Dermis blood vessel endothelial cell (primary cell): Measurements from ENCODE around the gene SPATA4. TPM values are rescaled to one million over a fixed set of nuclear protein-coding genes. Genes with fewer than 3 reads are reported as not detected.
"Not testable (repeated sequence)": the region's sequence is repeated elsewhere in the genome, so short reads cannot be mapped to it uniquely, and the experiment has no call there.

Experiments used
- DNase-seq: peaks from one replicate; pipeline ENCODE4 v3.0.0; 2010
- total RNA-seq: library from RNA; depleted of rRNA; stranded (reverse); fragments of >200 nt; gene quantifications from 2 replicates; pipeline ENCODE4 v1.2.3, GENCODE V29; 2014

The SPATA4 gene
- total RNA-seq, result not detected in 2 replicates

GRCh38 chr4:176195184-176195978, at the start of gene SPATA4:
Gene SPATA4, minus strand, starts transcription at chr4:176195585. Its CDS starts 23 bp downstream, at chr4:176195562.
- peak; percentile 94 for DNase-seq

GRCh38 chr4:176242764-176243347, 47.5 kb upstream of the SPATA4 start:
- no peak for DNase-seq

GRCh38 chr4:176241703-176242102, 46.3 kb upstream of the SPATA4 start:
- no peak for DNase-seq

GRCh38 chr4:176238826-176239225, 43.4 kb upstream of the SPATA4 start:
- DNase-seq, result no peak

- DNase-seq, result peak; percentile 16
These were observed 42.8 kb upstream of the SPATA4 start for GRCh38 chr4:176238157-176238610.

GRCh38 chr4:176236946-176237345, 41.6 kb upstream of the SPATA4 start:
- DNase-seq, result no peak

GRCh38 chr4:176230836-176231235, 35.5 kb upstream of the SPATA4 start:
- no peak for DNase-seq

- no peak for DNase-seq
These were observed 34.3 kb upstream of the SPATA4 start for GRCh38 chr4:176229645-176230044.

GRCh38 chr4:176226736-176227135, 31.4 kb upstream of the SPATA4 start:
- DNase-seq, result no peak

- no peak for DNase-seq
These were observed 28.2 kb upstream of the SPATA4 start for GRCh38 chr4:176223561-176223960.

- DNase-seq, result no peak
These were observed 26.8 kb upstream of the SPATA4 start for GRCh38 chr4:176222149-176222548.

- no peak for DNase-seq
These were observed 22.1 kb upstream of the SPATA4 start for GRCh38 chr4:176217510-176217909.

GRCh38 chr4:176212351-176212750, 17.0 kb upstream of the SPATA4 start:
- DNase-seq, result not testable (repeated sequence)

- DNase-seq, result no peak
These were observed 15.4 kb upstream of the SPATA4 start for GRCh38 chr4:176210579-176211296.

GRCh38 chr4:176210101-176210500, 14.7 kb upstream of the SPATA4 start:
- DNase-seq, result no peak

- DNase-seq, result no peak
These were observed 14.2 kb upstream of the SPATA4 start for GRCh38 chr4:176209535-176209934.

- DNase-seq, result no peak
These were observed 12.5 kb upstream of the SPATA4 start for GRCh38 chr4:176207839-176208238.

- DNase-seq, result no peak
These were observed 9.9 kb upstream of the SPATA4 start for GRCh38 chr4:176205299-176205698.

- no peak for DNase-seq
These were observed 3.0 kb upstream of the SPATA4 start for GRCh38 chr4:176198316-176198903.

- peak; percentile 20 for DNase-seq
These were observed 1.4 kb downstream of the SPATA4 start for GRCh38 chr4:176193938-176194337.

GRCh38 chr4:176193126-176193525, 2.3 kb downstream of the SPATA4 start:
- peak; percentile 47 for DNase-seq

GRCh38 chr4:176191974-176192373, 3.4 kb downstream of the SPATA4 start:
- DNase-seq, result peak; percentile 19
